A673 (cell line): ENCODE data around the gene VPS16. TPM values are rescaled to one million over a fixed set of nuclear protein-coding genes. Genes with fewer than 3 reads are reported as not detected.

Experiments
- BruUV-seq: library from RNA; stranded (reverse); fragments of 400-500 nt; replicated peaks from 2 replicates; lab custom pipeline; 2021; lab: Mats Ljungman, UMichigan
- CTCF ChIA-PET: fragments of 300-600 bp; sonication (Branson Sonifier 250); formaldehyde crosslinking; loops from one replicate; lab custom pipeline; 2022; ENCODE audit warnings: antibody characterized with exemption; lab: Charles Lee
- POLR2A ChIA-PET: fragments of 300-600 bp; sonication (Branson Sonifier 250); formaldehyde crosslinking; loops from one replicate; lab custom pipeline; 2022; ENCODE audit warnings: antibody characterized with exemption; ENCODE audit not compliant: low non-redundant PET; lab: Charles Lee
- DNase-seq: peaks from one replicate; pipeline ENCODE4 v3.0.0-alpha.2; 2015; ENCODE audit warnings: low spot score
- H3K27ac ChIP-seq: fragments of 200-600 bp; sonication (generic); 2 replicates; pipeline ENCODE4 v1.5.1; 2016; ENCODE audit warnings: mixed run types, low read depth, mild to moderate bottlenecking, mixed read lengths, antibody characterized with exemption, low read length; ENCODE audit not compliant: poor library complexity, severe bottlenecking
- H3K27me3 ChIP-seq: fragments of 200-600 bp; sonication (generic); replicated peaks from 2 replicates; pipeline ENCODE4 v1.6.1; 2017; ENCODE audit warnings: mixed run types, low read depth, mild to moderate bottlenecking, mixed read lengths, antibody characterized with exemption, low read length; ENCODE audit not compliant: insufficient read depth, poor library complexity
- H3K36me3 ChIP-seq: fragments of 200-600 bp; sonication (generic); 2 replicates; pipeline ENCODE4 v1.6.1; 2016; ENCODE audit warnings: mixed run types, mild to moderate bottlenecking, mixed read lengths, antibody characterized with exemption, low read length; ENCODE audit not compliant: insufficient read depth, poor library complexity, severe bottlenecking
- H3K4me1 ChIP-seq: fragments of 200-600 bp; sonication (generic); 2 replicates; pipeline ENCODE4 v1.6.1; 2017; ENCODE audit warnings: mixed run types, mild to moderate bottlenecking, mixed read lengths, antibody characterized with exemption, low read length; ENCODE audit not compliant: insufficient read depth, poor library complexity, severe bottlenecking
- H3K4me3 ChIP-seq: fragments of 200-600 bp; sonication (generic); 2 replicates; pipeline ENCODE4 v1.5.1; 2016; ENCODE audit warnings: low read depth, mixed run types, mild to moderate bottlenecking, mixed read lengths, low read length; ENCODE audit not compliant: poor library complexity, severe bottlenecking
- H3K9me3 ChIP-seq: fragments of 200-600 bp; sonication (generic); 2 replicates; pipeline ENCODE4 v1.6.1; 2016; ENCODE audit warnings: mixed run types, low read depth, mild to moderate bottlenecking, mixed read lengths, antibody characterized with exemption, low read length; ENCODE audit not compliant: poor library complexity, severe bottlenecking
- CTCF ChIP-seq: fragments of 300-800, 200-600 bp; sonication (generic); conservative IDR thresholded peaks from 2 replicates; pipeline ENCODE4 v1.5.1; 2017; ENCODE audit warnings: low read depth, mild to moderate bottlenecking, antibody characterized with exemption, low read length, moderate library complexity, mixed read lengths
- EZH2 ChIP-seq: fragments of 200-600 bp; sonication (generic); IDR thresholded peaks from 2 replicates; pipeline ENCODE4 v1.6.1; 2017; ENCODE audit warnings: borderline replicate concordance, low read depth, mild to moderate bottlenecking, mixed read lengths, antibody characterized with exemption, low read length; ENCODE audit not compliant: poor library complexity, severe bottlenecking
- intact Hi-C: fragments of 100-400 bp; cut with micrococcal nuclease; formaldehyde crosslinking; loops from one replicate; pipeline ENCODE4 v1.10.0; 2022; ENCODE audit not compliant: unreplicated experiment
- total RNA-seq: library from RNA; stranded (reverse); gene quantifications from 2 replicates; pipeline ENCODE4 v1.2.3, GENCODE V29; 2021

Gene VPS16
- total RNA-seq, 1 experiment from 2014 or later = 37.8 TPM

- TF ChIP-seq CTCF (no peak), EZH2 (no peak)
- Histone ChIP-seq H3K4me3 (no peak overlapping the region), H3K27me3 (no peaks in the 10 kb centered on the region), H3K4me1 (peaks cover 6% of the 10 kb centered on the region), H3K9me3 (no peaks in the 10 kb centered on the region), H3K36me3 (no peaks in the 10 kb centered on the region), H3K27ac (no peak overlapping the region)
- intact Hi-C loops = no loop called here
- no TSS peak for BruUV-seq
- DNase-seq = no peak
- ChIA-PET POLR2A (no interaction called here), CTCF (no interaction called here)
Observed at GRCh38 chr20:2820084-2820895, 20.3 kb upstream of the VPS16 start.

- Histone ChIP-seq H3K4me1 (peaks cover 4% of the 10 kb centered on the region), H3K9me3 (no peaks in the 10 kb centered on the region), H3K27me3 (no peaks in the 10 kb centered on the region), H3K4me3 (no peak overlapping the region), H3K27ac (no peak overlapping the region), H3K36me3 (no peaks in the 10 kb centered on the region)
- POLR2A ChIA-PET = no interaction called here
- CTCF ChIA-PET = interaction anchor here (0.6 kb wide), 1 partner anchor 10 kb away, joined by 3 read pairs; no protein-coding TSS in a partner anchor
- TF ChIP-seq CTCF = no peak
- TF ChIP-seq EZH2 = no peak
- no TSS peak for BruUV-seq
- intact Hi-C loops = no loop called here
- no peak for DNase-seq
Observed at GRCh38 chr20:2820896-2821869, 19.4 kb upstream of the VPS16 start.

GRCh38 chr20:2822073-2822472 lies 18.5 kb upstream of the VPS16 start:
- no peaks in the 10 kb centered on the region for H3K27me3 ChIP-seq
- no peak for DNase-seq
- TF ChIP-seq EZH2 = no peak
- TF ChIP-seq CTCF = no peak
- no peak overlapping the region for H3K27ac ChIP-seq
- BruUV-seq = no TSS peak
- peaks cover 4% of the 10 kb centered on the region for H3K4me1 ChIP-seq
- no peaks in the 10 kb centered on the region for H3K36me3 ChIP-seq
- intact Hi-C loops = no loop called here
- ChIA-PET CTCF (interaction anchor here (0.6 kb wide), 1 partner anchor 10 kb away, joined by 3 read pairs; no protein-coding TSS in a partner anchor), POLR2A (no interaction called here)
- no peak overlapping the region for H3K4me3 ChIP-seq
- H3K9me3 ChIP-seq = no peaks in the 10 kb centered on the region
